HG03097 (cell line): ENCODE measurements around the gene RPH3AL.
"Not testable (repeated sequence)": the region's sequence is repeated elsewhere in the genome, so short reads cannot be mapped to it uniquely, and the experiment has no call there.

Experiments used
- ATAC-seq: cut with Tn5 transposase; IDR thresholded peaks from one replicate; pipeline ENCODE4 v1.9.1; 2021; ENCODE audit not compliant: unreplicated experiment, low FRiP score

Gene RPH3AL

DNA sequence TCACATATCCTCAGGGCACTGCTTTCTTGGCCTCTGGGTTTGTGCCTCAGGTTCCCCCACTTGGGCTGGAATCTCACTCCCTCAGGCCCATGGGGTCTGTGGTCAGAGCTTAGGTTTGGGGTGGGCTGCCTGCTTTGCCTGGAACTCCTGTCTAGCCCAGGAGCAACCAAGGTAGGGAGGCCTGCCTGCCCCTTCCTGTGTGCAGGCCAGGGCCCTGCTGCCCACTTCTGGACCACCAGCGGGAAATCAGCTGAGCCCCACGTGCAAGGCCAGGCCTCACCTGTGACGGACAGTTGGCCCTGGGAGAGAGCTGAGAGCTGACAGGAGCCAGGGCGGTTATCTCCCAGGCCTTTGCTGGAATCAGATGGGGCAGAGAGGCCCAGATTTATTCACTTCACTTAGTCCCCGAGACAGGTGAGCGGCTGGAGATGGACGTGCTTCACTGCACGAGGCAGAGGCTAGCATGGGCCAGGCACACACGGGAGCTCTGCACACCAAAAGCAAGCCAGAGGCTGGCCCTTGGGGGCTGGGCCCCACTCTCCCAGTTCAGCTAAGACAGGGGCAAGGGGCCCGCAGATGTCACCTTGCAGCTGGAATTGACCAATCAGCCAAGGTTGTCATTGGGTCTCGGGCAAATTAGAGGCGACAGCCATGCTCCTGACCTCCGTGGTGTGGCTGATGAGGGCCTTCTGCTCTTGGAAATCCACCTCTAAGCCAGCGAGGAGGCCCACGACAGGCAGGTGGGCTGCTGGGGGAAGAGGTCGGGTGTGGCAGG lies 121.2 kb downstream of the RPH3AL start:
- no peak for ATAC-seq

DNA sequence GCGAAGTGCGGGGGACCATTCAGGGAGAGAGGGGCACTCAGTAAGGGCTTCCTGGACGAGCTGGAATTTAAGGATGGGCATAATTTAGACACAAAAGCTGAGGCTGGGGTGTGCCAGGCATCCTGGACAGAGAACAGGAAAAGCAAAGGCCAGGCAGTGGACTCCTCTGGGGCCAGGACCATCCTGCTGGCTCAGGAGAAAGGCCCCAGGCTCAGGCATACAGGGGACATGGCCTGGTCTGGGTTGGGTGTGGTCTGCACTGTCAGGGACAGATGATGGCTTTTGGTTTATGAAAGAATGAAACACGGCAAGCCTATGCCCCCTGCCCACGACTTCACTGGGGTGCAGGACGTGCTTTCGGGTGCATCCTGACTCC lies 122.2 kb downstream of the RPH3AL start:
- ATAC-seq = no peak

DNA sequence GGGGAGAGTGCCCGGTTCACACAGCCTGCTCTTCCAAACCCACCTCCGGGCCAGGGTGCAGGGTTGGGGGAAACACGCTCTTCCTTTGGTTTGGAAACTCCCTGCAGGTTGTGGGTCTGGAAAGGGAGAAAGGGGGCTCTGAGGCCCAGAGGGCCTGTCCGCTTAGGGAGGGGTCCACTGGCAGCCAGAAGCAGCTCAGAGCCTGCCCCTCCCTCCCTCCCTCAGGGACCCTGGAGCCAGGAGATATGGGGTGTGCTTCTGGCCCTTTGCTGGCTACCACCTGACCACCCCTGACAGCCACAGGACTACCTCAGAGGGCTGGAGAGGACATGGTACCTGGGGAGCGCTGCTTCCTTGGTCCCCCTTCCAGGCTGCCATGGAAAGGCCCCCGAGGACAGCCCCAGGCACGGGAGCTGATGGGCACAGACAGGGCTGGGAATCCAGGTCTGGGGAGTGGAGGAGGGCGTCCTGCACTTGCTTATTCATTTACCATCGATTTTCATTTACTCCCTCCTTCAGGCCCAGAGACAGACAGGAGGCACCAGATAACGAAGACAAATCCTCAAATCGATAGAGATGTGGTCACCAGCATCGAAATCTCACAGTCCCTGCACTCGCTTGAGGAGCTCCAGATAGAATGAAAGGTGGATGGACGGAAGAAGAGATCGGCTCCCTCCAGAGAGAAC lies 122.8 kb downstream of the RPH3AL start:
- ATAC-seq = no peak

DNA sequence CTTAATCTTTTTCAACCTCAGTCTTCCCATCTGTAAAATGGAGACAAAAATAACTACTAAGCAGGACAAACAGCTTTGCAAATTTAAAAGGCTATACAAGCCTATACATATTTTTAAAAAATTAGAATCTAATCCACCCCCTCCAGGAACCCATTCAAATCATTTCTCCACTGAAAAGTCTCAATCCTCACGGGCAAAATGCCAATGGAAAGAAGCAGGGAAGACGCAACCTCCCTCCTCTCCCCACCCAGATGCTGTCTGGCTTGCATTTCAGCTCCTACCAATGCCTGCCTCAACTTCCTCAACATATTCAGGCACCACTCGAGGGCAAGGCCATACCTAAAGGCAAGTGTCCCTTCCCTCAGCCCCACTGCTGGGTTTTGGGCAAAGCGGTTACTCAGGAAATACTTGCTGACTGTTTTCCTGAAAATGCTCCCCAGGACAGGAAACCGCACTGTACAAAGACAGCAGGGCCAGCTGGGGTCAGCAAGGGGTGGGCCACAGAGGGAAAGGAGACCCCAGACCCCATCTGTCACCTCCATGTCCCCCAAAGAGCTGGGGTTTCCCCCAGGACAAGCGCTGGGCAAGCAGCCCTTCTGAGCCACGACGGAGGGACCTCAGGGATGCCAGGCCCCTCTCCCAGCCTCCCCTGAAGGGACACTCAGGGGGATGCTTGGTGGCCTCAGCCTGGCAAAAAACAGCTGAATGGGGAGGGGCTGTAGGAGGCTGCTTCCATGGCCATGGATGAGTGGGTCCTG lies 123.5 kb downstream of the RPH3AL start:
- ATAC-seq = no peak

DNA sequence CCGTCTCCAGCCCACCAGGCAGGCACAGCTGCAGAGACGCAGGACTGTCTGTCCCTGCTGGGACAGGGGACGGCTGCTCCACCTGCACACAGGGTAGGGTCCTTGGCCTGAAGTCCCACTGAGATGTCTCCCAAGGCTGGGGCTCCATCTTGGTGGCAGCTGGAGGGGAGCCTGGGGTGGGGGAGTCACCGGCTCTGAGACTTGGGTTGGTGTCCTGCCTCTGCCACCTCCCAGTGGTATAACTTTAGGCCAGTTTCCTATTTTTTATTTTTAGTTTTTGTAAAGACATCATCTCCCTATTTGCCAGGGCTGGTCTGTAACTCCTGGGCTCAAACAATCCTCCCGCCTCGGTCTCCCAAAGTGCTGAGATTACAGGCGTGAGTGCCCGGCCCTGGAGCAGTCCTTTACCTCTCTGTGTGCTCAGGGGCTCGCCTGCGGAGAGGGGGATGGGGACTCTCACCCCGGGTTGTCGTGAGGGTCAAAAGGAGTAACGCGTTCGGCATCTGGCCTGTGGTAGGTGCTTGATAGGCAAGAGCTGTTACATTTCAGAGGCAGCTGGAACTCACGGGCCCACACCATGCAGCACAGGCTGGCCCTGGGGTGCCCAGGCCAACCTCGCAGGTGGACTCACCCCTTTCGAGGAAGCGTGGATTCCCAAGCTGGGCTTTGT lies 124.5 kb downstream of the RPH3AL start:
- no peak for ATAC-seq

DNA sequence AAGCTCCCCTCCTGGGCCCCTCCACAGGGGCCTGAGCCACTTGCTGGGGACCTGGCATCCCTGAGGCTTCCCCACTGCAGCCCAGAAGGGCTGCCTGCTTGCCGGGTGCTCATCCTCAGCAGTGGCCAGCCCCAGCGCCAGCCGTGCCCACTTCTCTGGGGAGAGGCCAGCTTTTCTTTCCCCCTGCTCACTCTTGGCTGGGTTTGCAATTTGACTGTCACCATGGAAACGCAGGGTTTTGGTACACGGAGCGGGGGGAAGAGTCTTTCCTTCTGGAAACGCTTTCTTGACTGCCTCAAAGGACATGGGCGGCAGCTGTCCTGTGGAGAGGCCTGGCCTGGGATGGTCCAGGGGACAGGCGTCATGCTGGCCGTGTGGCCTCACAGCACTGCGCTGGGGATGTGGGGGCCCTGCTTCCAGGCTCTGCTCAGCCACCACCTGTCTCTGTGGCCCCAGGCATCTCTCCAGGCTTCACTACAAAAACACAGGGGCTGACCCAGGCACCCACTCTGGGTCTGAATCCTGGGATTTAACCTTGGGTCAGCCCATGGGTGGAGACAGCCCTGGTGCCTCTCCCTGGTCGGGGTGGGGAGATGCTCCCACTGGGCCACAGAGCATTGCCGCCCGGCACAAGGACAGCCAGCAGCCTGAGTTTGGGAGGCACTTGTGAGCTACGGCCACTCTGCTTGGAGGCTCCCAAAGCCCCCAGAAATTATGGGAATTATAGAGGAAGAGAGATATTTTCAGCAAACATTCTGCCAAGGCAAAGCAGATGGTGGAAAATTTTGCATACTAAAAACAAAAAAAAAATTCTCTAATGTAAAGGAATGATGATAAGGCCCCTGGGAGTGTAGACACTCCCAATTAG lies 125.3 kb downstream of the RPH3AL start:
- ATAC-seq = no peak

DNA sequence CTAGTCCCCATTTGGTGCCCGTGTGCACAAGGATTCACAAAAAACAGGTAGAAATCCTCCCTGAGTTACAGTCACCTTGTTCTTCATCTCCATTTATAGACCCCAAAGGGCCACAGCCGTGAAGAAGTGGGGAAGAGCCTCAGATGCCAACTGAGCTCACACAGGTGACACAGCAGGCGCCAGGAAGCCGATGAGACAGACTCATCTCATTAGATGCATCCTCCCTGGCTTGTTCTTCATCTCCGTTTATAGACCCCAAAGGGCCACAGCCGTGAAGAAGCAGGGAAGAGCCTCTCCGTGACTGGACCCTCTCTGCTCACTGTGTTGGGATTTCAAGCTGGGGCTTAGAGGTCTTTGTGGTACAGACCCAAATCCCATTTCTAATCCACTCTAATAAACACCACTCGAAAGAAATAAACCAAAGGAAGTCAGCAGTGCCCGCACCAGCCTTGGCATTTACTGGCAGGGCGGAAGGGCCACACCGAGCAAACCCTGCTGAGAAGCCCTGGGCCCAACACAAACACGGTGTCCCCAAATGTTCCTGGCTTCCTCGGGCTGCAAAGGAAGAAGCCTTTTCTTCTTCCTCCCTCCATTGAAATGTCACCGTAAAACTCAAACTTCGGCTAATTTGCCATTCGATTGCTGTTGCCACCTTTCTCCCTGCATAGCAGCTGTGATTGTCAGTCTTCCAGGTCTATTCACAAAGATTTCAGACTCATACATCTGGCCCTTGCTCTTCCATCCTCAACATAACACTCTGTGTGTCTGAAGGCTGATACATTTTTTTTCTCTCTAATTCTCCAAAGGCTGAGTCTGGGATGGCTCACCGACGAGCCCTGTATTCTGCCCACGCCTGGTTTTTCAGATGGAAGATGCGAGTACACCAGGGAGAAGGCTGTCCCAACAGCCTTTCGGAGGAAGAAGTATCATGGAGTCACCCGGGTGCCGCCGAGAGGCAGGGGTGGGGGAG lies 126.2 kb downstream of the RPH3AL start:
- ATAC-seq = no peak

DNA sequence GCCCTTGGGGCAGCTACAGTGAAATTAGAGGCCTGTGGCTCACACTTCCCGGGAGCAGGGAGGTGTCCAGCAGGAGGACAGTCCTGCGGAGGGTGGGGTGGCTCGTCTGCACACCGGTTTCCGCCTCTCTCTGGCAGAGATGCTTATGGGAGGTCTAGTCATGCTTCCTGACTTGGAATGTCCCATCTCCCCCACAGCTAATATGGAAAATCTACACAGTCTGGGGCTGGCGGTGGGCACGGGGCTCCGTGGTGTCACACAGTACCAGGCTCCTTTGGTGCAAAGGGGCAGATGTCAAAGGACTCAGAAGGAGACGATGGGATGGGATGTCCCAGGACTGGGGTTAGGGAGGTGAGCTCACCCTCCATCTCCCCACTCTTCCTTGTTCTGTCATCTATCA lies 127.1 kb downstream of the RPH3AL start:
- ATAC-seq = no peak

DNA sequence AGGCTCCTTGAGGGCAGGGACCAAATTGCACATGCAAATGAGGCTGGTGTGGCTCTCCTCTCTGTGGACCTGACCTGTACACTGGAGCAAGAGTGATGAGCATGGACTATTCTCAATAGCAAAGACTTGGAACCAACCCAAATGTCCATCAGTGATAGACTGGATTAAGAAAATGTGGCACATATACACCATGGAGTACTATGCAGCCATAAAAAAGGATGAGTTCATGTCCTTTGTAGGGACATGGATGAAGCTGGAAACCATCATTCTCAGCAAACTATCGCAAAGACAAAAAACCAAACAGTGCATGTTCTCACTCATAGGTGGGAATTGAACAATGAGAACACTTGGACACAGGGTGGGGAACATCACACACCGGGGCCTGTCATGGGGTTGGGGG lies 128.0 kb downstream of the RPH3AL start:
- not testable (repeated sequence) for ATAC-seq

DNA sequence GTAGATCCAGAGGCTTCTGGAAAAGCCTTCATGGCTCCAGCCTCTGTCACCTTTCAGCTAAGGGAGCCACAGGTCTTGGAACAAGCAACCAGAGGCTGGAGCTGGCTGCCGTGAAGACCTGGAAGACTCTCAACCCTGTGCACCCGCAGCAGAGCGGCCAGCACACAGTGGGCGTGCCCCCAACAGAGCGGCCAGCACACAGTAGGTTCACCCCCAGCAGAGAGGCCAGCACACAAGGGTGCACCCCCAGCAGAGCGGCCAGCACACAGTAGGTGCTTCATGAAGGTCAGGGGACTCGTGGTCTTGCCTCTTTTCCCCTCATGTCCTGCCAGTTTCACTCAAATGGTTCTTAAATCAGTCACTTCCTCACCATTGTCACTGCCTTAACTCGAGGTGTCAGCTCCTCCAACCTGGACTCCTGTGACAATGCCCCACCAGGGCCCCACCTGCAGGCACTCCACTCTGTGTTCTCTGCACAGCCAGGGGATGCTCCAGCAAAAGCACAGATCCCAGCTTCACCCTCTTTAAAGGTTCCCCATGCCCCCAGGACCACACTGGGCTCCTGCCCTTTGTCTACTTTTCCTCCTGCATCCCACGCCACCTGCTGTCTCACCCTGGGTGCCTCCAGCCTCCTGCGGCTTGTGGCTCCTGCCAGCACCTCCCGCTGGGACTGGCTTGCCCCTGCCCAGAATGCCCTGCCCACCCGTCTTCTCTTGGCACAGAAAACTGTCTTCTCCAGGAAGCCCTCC lies 128.7 kb downstream of the RPH3AL start:
- no peak for ATAC-seq

DNA sequence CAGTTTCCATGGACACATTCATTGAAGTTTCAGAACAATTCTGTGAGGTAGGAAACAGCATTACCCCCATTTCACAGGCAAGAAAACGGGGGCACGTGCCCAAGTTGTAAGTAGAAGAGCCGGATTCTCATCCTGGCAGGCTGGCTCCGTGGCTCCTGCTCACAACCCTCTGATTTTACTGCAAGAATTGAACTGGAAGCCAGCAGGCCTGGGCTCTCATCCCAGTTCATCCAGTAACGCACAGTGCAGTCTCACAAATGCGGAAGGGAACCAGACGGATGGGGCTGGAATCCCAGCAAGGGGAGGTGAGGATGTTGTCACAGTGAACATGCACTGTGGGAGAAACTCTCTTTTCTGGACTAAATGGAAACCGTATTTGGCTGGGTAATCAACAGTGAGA lies 130.4 kb downstream of the RPH3AL start:
- no peak for ATAC-seq

DNA sequence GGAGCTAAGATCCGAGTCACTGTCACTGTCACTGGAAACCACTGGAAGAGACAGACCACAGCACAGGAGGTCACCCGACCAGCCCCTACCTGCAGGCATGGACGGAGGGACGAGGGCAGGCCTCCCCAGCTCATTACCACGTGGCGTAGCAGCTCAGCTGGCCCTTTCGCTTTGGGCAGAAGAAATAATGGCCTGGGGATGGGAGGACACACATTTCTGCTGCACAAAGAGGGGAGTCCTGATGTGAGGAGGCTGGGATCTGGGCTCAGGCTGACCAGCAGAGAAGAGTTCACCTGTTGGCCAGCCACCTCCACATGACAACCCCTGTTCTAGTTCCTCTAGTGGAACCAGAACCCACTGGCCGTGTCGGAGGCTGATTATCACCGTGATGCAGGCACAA lies 132.9 kb downstream of the RPH3AL start:
- ATAC-seq = no peak

DNA sequence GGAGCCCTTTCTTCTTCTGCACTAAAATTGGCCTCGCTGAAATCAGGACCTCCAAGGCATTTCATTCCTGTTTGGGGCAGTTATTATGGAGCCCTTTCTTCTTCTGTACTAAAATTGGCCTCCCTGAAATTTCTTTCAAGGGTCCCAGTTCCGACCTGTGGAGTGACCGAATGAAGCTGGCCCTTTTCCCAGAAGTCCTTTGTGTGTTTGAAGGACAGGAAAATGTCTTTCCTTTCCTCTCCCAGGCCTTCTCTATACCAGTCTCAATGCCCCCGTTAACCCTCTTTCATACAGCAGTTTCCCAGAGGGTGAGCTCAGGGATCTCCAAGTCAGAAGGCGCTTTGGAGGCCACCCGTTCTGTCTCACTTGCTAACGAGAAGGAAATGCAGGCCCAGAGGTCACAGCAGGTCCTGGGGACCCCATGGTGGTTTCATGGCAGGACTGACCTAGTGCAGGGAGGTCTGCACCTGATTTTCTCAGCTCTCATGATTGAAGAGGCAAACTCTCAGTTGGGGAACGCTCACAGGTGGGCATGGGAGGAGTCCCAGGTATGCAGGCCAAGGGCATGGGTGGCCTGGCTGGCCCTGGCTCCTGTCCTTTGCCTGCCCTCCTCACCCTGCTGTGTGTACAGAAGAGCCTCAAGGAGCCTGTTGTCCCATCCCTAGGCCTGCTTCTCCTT lies 134.0 kb downstream of the RPH3AL start:
- ATAC-seq = no peak

DNA sequence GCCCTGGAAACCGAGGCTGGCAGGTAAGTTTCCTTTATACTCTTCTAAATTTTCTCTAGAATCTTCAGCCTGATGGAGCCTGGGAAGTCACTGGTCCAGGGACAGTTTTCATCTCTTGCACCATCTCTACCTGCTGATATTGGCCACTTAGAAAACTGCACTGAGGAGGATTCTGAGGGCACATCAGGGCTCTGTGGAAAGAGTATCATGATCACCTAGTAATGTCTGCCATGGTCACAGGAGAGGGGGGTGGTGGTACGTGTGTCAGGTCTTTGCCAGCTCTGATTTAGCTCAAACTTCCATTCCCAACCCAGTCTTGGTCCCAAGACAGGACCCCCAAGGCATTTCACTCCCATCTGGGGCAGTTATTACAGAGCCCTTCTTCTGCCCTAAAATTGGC lies 136.0 kb downstream of the RPH3AL start:
- ATAC-seq = no peak

DNA sequence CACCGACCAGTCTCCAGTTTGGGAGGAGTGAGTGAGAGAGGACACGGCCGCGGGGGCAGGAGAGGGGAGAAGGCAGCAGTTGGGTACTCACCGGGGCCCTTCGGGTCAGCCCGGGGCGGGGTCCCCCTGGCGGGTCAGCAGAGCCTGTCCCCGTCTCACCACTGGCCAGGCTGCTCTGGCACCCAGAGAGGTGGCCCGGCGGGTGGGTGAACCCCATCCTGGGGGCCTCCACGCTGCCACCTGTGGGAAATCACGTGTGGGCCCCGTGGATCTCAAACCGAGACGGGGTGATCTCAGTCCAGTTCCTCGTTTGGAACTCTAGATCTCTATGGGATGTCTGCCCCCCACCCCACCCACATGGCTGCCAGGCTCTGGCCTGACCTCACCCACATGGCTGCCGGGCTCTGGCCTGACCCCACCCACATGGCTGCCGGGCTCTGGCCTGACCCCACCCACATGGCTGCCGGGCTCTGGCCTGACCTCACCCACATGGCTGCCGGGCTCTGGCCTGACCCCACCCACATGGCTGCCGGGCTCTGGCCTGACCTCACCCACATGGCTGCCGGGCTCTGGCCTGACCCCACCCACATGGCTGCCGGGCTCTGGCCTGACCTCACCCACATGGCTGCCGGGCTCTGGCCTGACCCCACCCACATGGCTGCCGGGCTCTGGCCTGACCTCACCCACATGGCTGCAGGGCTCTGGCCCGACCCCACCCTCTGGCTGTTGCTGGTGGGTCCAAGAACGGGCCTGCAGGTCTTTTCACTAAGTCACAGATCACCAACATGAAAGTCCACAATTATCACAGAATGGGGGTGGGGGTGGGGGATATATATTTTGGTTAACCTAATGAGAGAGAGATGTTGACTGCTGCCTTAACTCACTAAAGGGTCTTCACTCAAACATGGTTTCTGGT lies 136.8 kb downstream of the RPH3AL start:
- ATAC-seq = not testable (repeated sequence)

DNA sequence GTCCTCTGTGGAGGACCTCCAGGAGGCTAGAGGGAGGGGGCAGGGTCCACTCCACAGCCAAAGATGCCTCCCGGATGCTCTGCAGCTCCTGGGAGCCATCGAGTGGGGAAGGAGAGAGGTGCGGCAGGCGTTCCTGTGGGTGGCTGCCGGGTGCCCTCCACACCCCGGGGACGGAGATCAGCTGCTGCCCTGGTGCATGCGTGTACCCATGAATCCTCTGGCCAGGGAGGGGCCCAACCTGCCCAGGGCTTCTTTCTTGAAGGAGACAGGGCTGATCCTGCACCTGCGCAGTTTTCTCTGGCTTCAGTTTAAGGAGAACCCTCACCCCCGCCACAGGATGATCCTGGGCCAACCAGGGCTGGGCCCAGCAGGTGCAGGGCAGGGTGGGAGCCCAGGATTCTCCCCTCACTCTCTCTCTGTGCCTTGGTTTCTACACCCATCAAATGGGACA lies 137.7 kb downstream of the RPH3AL start:
- ATAC-seq = no peak
